ENCODE data around the gene KCNJ15. TPM values are rescaled to one million over a fixed set of nuclear protein-coding genes. Genes with fewer than 3 reads are reported as not detected.

Gene KCNJ15
- total and polyA plus RNA-seq, 2 experiments from 2014 or later: not detected

- TF ChIP-seq ZNF462 (CRISPR knock-in tag; IDR thresholded peaks at IDR 0.05) (no peak), JUNB (IDR thresholded peaks at IDR 0.05; ENCODE audit: unreplicated experiment) (no peak), NANOG (IDR thresholded peaks at IDR 0.05; ENCODE audit: borderline replicate concordance) (no peak), REST (IDR thresholded peaks at IDR 0.05; ENCODE audit: unreplicated experiment) (no peak), ZNF331 (CRISPR knock-in tag; IDR thresholded peaks at IDR 0.05; ENCODE audit: low read depth) (no peak), POLR2AphosphoS5 (IDR thresholded peaks at IDR 0.05; ENCODE audit: low read depth) (no peak)
Observed at GRCh38 chr21:38334866-38335265, 78.1 kb downstream of the KCNJ15 start (continued).

GRCh38 chr21:38337793-38338192, 81.0 kb downstream of the KCNJ15 start:
- Histone ChIP-seq H4K20me1 (replicated peaks; ENCODE audit: insufficient read depth) (no peaks in the 10 kb centered on the region), H3K9me2 (ENCODE audit: insufficient read depth) (peaks cover 8% of the 10 kb centered on the region; the same call in 1 of the 2 replicates), H3K27me3 (ENCODE audit: insufficient read depth) (no peaks in the 10 kb centered on the region), H3K4me2 (no peak overlapping the region), H3K4me3 (no peak overlapping the region), H3K4me1 (ENCODE audit: insufficient read depth) (no peaks in the 10 kb centered on the region), H3K36me3 (ENCODE audit: insufficient read depth) (no peaks in the 10 kb centered on the region), H2AFZ (peak overlapping the region; percentile 76; the same call in 1 of the 2 replicates), H3K79me2 (replicated peaks; ENCODE audit: insufficient read depth) (no peaks in the 10 kb centered on the region), H3F3A (replicated peaks; ENCODE audit: low read depth) (no peaks in the 10 kb centered on the region), H3K27ac (ENCODE audit: low read depth) (no peak overlapping the region)
- TF ChIP-seq JUNB (IDR thresholded peaks at IDR 0.05; ENCODE audit: unreplicated experiment) (no peak), ZNF331 (CRISPR knock-in tag; IDR thresholded peaks at IDR 0.05; ENCODE audit: low read depth) (no peak), ZNF114 (CRISPR knock-in tag; IDR thresholded peaks at IDR 0.05) (no peak), POLR2AphosphoS5 (IDR thresholded peaks at IDR 0.05; ENCODE audit: low read depth) (no peak), EZH2phosphoT487 (IDR thresholded peaks at IDR 0.05; ENCODE audit: unreplicated experiment) (no peak)
- Mint-ChIP-seq H3K27ac (no peak overlapping the region), H3K27me3 (ENCODE audit: insufficient read depth, low read depth, poor library complexity) (peaks cover 4% of the 10 kb centered on the region), H3K9me3 (no peaks in the 10 kb centered on the region), H3K36me3 (ENCODE audit: low read depth) (no peaks in the 10 kb centered on the region), H3K4me1 (no peaks in the 10 kb centered on the region), H3K4me3 (no peak overlapping the region)
- ATAC-seq (no peak), DNase-seq (ENCODE audit: low spot score) (no peak)

Data from GM23338 (cell line).